H9 (cell line): ENCODE measurements around the gene MRPL16. TPM values are rescaled to one million over a fixed set of nuclear protein-coding genes. Genes with fewer than 3 reads are reported as not detected.

Experiments
- DNase-seq: peaks from one replicate; pipeline ENCODE4 v3.0.0-alpha.2; 2017
- H2AFZ ChIP-seq: one replicate; pipeline ENCODE4 v1.6.1; 2013; ENCODE audit warnings: mild to moderate bottlenecking, low read length, control low read depth, moderate library complexity
- H2AK5ac ChIP-seq: 2 replicates; pipeline ENCODE4 v1.6.1; 2013; ENCODE audit warnings: low read length, control low read depth, mixed read lengths; ENCODE audit not compliant: insufficient read length
- H2BK120ac ChIP-seq: one replicate; pipeline ENCODE4 v1.6.1; 2013; ENCODE audit warnings: low read depth, mild to moderate bottlenecking, low read length, control low read depth, inconsistent platforms; ENCODE audit not compliant: poor library complexity, severe bottlenecking
- H2BK12ac ChIP-seq: 2 replicates; pipeline ENCODE4 v1.6.1; 2013; ENCODE audit warnings: low read length, control low read depth, mixed read lengths, low read depth; ENCODE audit not compliant: insufficient read length
- H2BK15ac ChIP-seq: 2 replicates; pipeline ENCODE4 v1.6.1; 2013; ENCODE audit warnings: low read depth, low read length, control low read depth
- H2BK20ac ChIP-seq: one replicate; pipeline ENCODE4 v1.6.1; 2013; ENCODE audit warnings: low read depth, mild to moderate bottlenecking, low read length, control low read depth, inconsistent platforms; ENCODE audit not compliant: poor library complexity, severe bottlenecking
- H2BK5ac ChIP-seq: 2 replicates; pipeline ENCODE4 v1.6.1; 2013; ENCODE audit warnings: low read length, control low read depth, mixed read lengths; ENCODE audit not compliant: insufficient read length
- H3K14ac ChIP-seq: 2 replicates; pipeline ENCODE4 v1.6.1; 2013; ENCODE audit warnings: low read length, control low read depth; ENCODE audit not compliant: insufficient read depth
- H3K18ac ChIP-seq: 2 replicates; pipeline ENCODE4 v1.6.1; 2013; ENCODE audit warnings: low read depth, mild to moderate bottlenecking, mixed read lengths, low read length, control low read depth; ENCODE audit not compliant: insufficient read length
- H3K23ac ChIP-seq: 2 replicates; pipeline ENCODE4 v1.6.1; 2013; ENCODE audit warnings: low read length, control low read depth, mixed read lengths, low read depth; ENCODE audit not compliant: insufficient read length
- H3K23me2 ChIP-seq: 2 replicates; pipeline ENCODE4 v1.6.1; 2013; ENCODE audit warnings: low read depth, mild to moderate bottlenecking, mixed read lengths, low read length, control low read depth; ENCODE audit not compliant: insufficient read length, poor library complexity, severe bottlenecking
- H3K27ac ChIP-seq: 2 replicates; pipeline ENCODE4 v1.5.1; 2013; ENCODE audit warnings: low read length, control low read depth, mixed read lengths, low read depth; ENCODE audit not compliant: insufficient read length
- H3K27me3 ChIP-seq: 2 replicates; pipeline ENCODE4 v1.6.1; 2013; ENCODE audit warnings: low read length, control low read depth, inconsistent platforms; ENCODE audit not compliant: insufficient read depth
- H3K4ac ChIP-seq: 2 replicates; pipeline ENCODE4 v1.6.1; 2013; ENCODE audit warnings: low read depth, mild to moderate bottlenecking, control low read depth, inconsistent platforms, low read length, moderate library complexity
- H3K4me1 ChIP-seq: 2 replicates; pipeline ENCODE4 v1.6.1; 2013; ENCODE audit warnings: low read length, control low read depth, inconsistent platforms; ENCODE audit not compliant: insufficient read depth
- H3K4me2 ChIP-seq: 2 replicates; pipeline ENCODE4 v1.6.1; 2013; ENCODE audit warnings: low read length, control low read depth, mixed read lengths; ENCODE audit not compliant: insufficient read length, insufficient read depth
- H3K56ac ChIP-seq: 2 replicates; pipeline ENCODE4 v1.6.1; 2013; ENCODE audit warnings: low read depth, mild to moderate bottlenecking, mixed read lengths, low read length, control low read depth; ENCODE audit not compliant: insufficient read length
- H3K79me1 ChIP-seq: 2 replicates; pipeline ENCODE4 v1.6.1; 2013; ENCODE audit warnings: low read depth, mild to moderate bottlenecking, moderate library complexity, low read length, control low read depth, inconsistent platforms; ENCODE audit not compliant: insufficient read depth, poor library complexity, severe bottlenecking
- H3K79me2 ChIP-seq: 2 replicates; pipeline ENCODE4 v1.6.1; 2013; ENCODE audit warnings: low read length, control low read depth, inconsistent platforms; ENCODE audit not compliant: insufficient read depth
- H3K9ac ChIP-seq: 2 replicates; pipeline ENCODE4 v1.6.1; 2013; ENCODE audit warnings: low read length, control low read depth, mixed read lengths; ENCODE audit not compliant: insufficient read length; ENCODE audit errors: extremely low read depth
- H3K9me3 ChIP-seq: one replicate; pipeline ENCODE4 v1.6.1; 2013; ENCODE audit warnings: low read depth, low read length, inconsistent platforms; ENCODE audit not compliant: control insufficient read depth
- H3T11ph ChIP-seq: one replicate; pipeline ENCODE4 v1.6.1; 2013; ENCODE audit warnings: mild to moderate bottlenecking, low read length, control low read depth, inconsistent platforms
- H4K20me1 ChIP-seq: one replicate; pipeline ENCODE4 v1.6.1; 2013; ENCODE audit not compliant: control insufficient read depth, insufficient read length, insufficient read depth
- H4K5ac ChIP-seq: 2 replicates; pipeline ENCODE4 v1.6.1; 2013; ENCODE audit warnings: low read depth, mild to moderate bottlenecking, mixed read lengths, low read length, control low read depth; ENCODE audit not compliant: insufficient read length
- H4K8ac ChIP-seq: replicated peaks from 2 replicates; pipeline ENCODE4 v1.6.1; 2013; ENCODE audit warnings: low read length, control low read depth, mixed read lengths, low read depth; ENCODE audit not compliant: insufficient read length
- H4K91ac ChIP-seq: 2 replicates; pipeline ENCODE4 v1.6.1; 2013; ENCODE audit warnings: low read depth, mild to moderate bottlenecking, moderate library complexity, mixed read lengths, low read length, control low read depth; ENCODE audit not compliant: insufficient read length
- H3K27ac Mint-ChIP-seq, 3 experiments: 2 replicates in 2 of 3; 3 replicates in 1 of 3; pipeline ENCODE4 v1.8.0; 2020 to 2021; ENCODE audit warnings: mixed read lengths in 3 of 3, mild to moderate bottlenecking in 1 of 3, moderate library complexity in 1 of 3
- H3K27me3 Mint-ChIP-seq: 2 replicates; pipeline ENCODE4 v1.8.0; 2021; ENCODE audit warnings: low read depth, mild to moderate bottlenecking, moderate library complexity, mixed read lengths
- H3K36me3 Mint-ChIP-seq, 3 experiments: 2 replicates in 2 of 3; 3 replicates in 1 of 3; pipeline ENCODE4 v1.8.0; 2020 to 2021; ENCODE audit warnings: low read depth in 3 of 3, mixed read lengths in 3 of 3; ENCODE audit not compliant: insufficient read depth in 1 of 3
- H3K4me1 Mint-ChIP-seq, 2 experiments: 2 replicates each; pipeline ENCODE4 v1.8.0; 2020; ENCODE audit warnings: mixed read lengths in 2 of 2
- H3K4me3 Mint-ChIP-seq, 2 experiments: 2 replicates in 1 of 2; 3 replicates in 1 of 2; pipeline ENCODE4 v1.8.0; 2020 to 2021; ENCODE audit warnings: mild to moderate bottlenecking in 2 of 2, mixed read lengths in 2 of 2, moderate library complexity in 1 of 2
- H3K9me3 Mint-ChIP-seq, 2 experiments: 2 replicates in 1 of 2; 3 replicates in 1 of 2; pipeline ENCODE4 v1.8.0; 2020; ENCODE audit warnings: mild to moderate bottlenecking in 2 of 2, mixed read lengths in 2 of 2, moderate library complexity in 1 of 2
- WGBS: extraction: QIAGEN DNeasy Blood & Tissue Kit; methylation state at CpG from one replicate; pipeline ENCODE4 v1.1.7; 2013; ENCODE audit warnings: missing lambda C conversion rate, low lambda C conversion rate, mixed read lengths; ENCODE audit not compliant: insufficient read length; ENCODE audit errors: extremely low coverage; 5-methylcytosine and 5-hydroxymethylcytosine counted together
- total RNA-seq: library from RNA; stranded (reverse); gene quantifications from 2 replicates; pipeline ENCODE4 v1.2.1, GENCODE V29; 2021
- TF ChIP-seq, protein P1 (sequence below): fragments of 200-600 bp; sonication (generic); conservative IDR thresholded peaks from 3 replicates; pipeline ENCODE4 v1.8.0; 2021; ENCODE audit warnings: antibody characterized with exemption, mild to moderate bottlenecking

Gene MRPL16
- total RNA-seq, 1 experiment from 2014 or later = 87.1 TPM

DNA sequence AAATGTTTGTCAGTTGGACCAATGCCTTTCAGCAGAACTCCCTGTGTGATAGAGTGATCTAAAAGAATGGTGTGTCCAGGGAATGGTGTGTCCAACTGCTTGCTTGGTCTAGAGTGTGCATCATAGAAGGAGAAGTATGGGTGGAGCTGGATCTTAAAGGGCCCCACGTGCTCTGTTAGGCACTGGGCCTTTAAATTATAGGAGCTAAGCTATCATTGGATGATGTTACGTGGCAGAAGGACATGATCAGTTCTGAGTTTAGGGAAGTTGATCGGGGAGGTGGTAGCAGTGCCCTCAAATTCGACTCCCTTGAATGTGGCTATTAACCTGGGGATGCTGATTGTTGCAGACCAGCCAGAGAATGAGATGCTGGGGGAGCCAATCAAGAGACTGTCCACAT, 39.0 kb downstream of the MRPL16 start:
- Histone ChIP-seq H3K4ac (no peak overlapping the region), H3K4me2 (no peak overlapping the region), H3K9ac (no peak overlapping the region), H2BK20ac (no peak overlapping the region), H2BK15ac (no peak overlapping the region), H4K91ac (no peak overlapping the region), H4K8ac (no peak overlapping the region), H3K79me1 (peaks cover 11% of the 10 kb centered on the region), H3K18ac (no peak overlapping the region), H3K27me3 (no peaks in the 10 kb centered on the region), H3K56ac (no peak overlapping the region), H3K14ac (no peak overlapping the region), H3K23me2 (no peaks in the 10 kb centered on the region), H2BK12ac (no peak overlapping the region), H2BK120ac (no peak overlapping the region), H3K27ac (no peak overlapping the region), H2AFZ (no peak overlapping the region), H2AK5ac (no peak overlapping the region), H3K9me3 (no peaks in the 10 kb centered on the region), H3K79me2 (peaks cover 16% of the 10 kb centered on the region; the same call in 1 of the 2 replicates), H3T11ph (no peak overlapping the region), H3K23ac (no peak overlapping the region), H3K4me1 (no peaks in the 10 kb centered on the region; the same call in 1 of the 2 replicates), H2BK5ac (no peak overlapping the region), H4K20me1 (no peaks in the 10 kb centered on the region), H4K5ac (no peak overlapping the region)
- H3K27ac Mint-ChIP-seq = peak overlapping the region in 1 of 3 experiments; percentile 3; a peak in 2 of 7 replicates
- TF ChIP-seq, protein P1, sequence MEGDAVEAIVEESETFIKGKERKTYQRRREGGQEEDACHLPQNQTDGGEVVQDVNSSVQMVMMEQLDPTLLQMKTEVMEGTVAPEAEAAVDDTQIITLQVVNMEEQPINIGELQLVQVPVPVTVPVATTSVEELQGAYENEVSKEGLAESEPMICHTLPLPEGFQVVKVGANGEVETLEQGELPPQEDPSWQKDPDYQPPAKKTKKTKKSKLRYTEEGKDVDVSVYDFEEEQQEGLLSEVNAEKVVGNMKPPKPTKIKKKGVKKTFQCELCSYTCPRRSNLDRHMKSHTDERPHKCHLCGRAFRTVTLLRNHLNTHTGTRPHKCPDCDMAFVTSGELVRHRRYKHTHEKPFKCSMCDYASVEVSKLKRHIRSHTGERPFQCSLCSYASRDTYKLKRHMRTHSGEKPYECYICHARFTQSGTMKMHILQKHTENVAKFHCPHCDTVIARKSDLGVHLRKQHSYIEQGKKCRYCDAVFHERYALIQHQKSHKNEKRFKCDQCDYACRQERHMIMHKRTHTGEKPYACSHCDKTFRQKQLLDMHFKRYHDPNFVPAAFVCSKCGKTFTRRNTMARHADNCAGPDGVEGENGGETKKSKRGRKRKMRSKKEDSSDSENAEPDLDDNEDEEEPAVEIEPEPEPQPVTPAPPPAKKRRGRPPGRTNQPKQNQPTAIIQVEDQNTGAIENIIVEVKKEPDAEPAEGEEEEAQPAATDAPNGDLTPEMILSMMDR = no peak
- H3K27me3 Mint-ChIP-seq = no peaks in the 10 kb centered on the region
- H3K4me3 Mint-ChIP-seq = no peak overlapping the region
- H3K9me3 Mint-ChIP-seq = no peaks in the 10 kb centered on the region
- WGBS = no CpG with 5 or more reads among the region's 4 CpGs
- H3K36me3 Mint-ChIP-seq = peaks cover 5 to 26% (median 10%) of the 10 kb centered on the region in 3 experiments; a peak in 6 of 7 replicates
- H3K4me1 Mint-ChIP-seq = peaks cover 0 to 3% of the 10 kb centered on the region in 2 experiments; a peak in 1 of 4 replicates
- no peak for DNase-seq
